ENCODE data around the gene SLC6A15. TPM values are rescaled to one million over a fixed set of nuclear protein-coding genes. Genes with fewer than 3 reads are reported as not detected.

SLC6A15 gene

Small RNA genes lying within 50 kb of the gene (small RNA-seq; reads per million reads assigned to genes)
- not detected for gene AC128657.1 (ENCODE audit: insufficient read depth)
